BJ (cell line): ENCODE measurements around the gene DERL3. TPM values are rescaled to one million over a fixed set of nuclear protein-coding genes. Genes with fewer than 3 reads are reported as not detected.
"Not testable (repeated sequence)": the region's sequence is repeated elsewhere in the genome, so short reads cannot be mapped to it uniquely, and the experiment has no call there.

Experiments
- CTCF ChIA-PET: fragments of 350-600 bp; formaldehyde crosslinking; extraction: SDS; loops from one replicate; lab custom pipeline; 2021; ENCODE audit warnings: antibody characterized with exemption, inconsistent platforms; lab: Yijun Ruan, JAX
- POLR2A ChIA-PET: fragments of 300-600 bp; sonication (Branson Sonifier 250); formaldehyde crosslinking; extraction: SDS; loops from one replicate; lab custom pipeline; 2021; ENCODE audit warnings: antibody characterized with exemption; lab: Charles Lee
- DNase-seq: peaks from one replicate; pipeline ENCODE4 v3.0.0-alpha.2; 2011; ENCODE audit warnings: low read depth
- H3K27me3 ChIP-seq: 2 replicates; pipeline ENCODE4 v1.6.0; 2011; ENCODE audit warnings: low read length; ENCODE audit not compliant: control insufficient read depth, insufficient read depth
- H3K36me3 ChIP-seq: 2 replicates; pipeline ENCODE4 v1.5.1; 2011; ENCODE audit warnings: low read length; ENCODE audit not compliant: control insufficient read depth, insufficient read depth
- H3K4me3 ChIP-seq: 2 replicates; pipeline ENCODE4 v1.5.1; 2011; ENCODE audit warnings: low read depth, mild to moderate bottlenecking, control low read depth, low read length
- polyA plus RNA-seq: library from polyadenylated mRNA; depleted of rRNA; stranded (reverse); fragments of >200 nt; gene quantifications from 2 replicates; pipeline ENCODE4 v1.2.3, GENCODE V29; 2011
- TF ChIP-seq, protein P1 (sequence below): IDR thresholded peaks from 2 replicates; pipeline ENCODE4 v1.5.1; 2011; ENCODE audit warnings: low read depth, mild to moderate bottlenecking, control low read depth, inconsistent platforms, low read length, moderate library complexity; ENCODE audit not compliant: insufficient read depth

DERL3 gene
- polyA plus RNA-seq, 1 experiment = 0.71 TPM

DNA sequence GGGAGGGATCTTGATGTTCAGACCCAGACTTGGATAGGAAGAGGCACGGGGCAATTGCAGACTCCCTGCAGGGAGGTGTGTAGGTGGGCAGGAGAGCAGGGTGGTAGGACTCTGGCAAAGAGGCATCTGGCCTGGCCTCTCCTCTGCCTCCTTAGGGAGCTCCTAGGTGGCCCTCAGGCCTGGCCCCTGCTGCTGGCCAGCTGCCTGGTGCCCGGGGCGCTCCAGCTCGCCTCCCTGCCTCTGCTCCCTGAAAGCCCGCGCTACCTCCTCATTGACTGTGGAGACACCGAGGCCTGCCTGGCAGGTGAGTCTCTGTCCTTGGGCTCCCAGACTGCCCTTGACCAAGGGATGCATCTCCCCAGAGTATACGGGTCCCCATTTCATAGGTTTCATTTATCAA lies 38.8 kb upstream of the DERL3 start:
- CTCF ChIA-PET = interaction anchor here (1.3 kb wide), 1 partner anchor 17 kb away, joined by 4 read pairs; the partner anchor contains the start of gene MIF
- Histone ChIP-seq H3K4me3 (no peak overlapping the region), H3K36me3 (peaks cover 6% of the 10 kb centered on the region), H3K27me3 (no peaks in the 10 kb centered on the region)
- DNase-seq = no peak
- TF ChIP-seq, protein P1, sequence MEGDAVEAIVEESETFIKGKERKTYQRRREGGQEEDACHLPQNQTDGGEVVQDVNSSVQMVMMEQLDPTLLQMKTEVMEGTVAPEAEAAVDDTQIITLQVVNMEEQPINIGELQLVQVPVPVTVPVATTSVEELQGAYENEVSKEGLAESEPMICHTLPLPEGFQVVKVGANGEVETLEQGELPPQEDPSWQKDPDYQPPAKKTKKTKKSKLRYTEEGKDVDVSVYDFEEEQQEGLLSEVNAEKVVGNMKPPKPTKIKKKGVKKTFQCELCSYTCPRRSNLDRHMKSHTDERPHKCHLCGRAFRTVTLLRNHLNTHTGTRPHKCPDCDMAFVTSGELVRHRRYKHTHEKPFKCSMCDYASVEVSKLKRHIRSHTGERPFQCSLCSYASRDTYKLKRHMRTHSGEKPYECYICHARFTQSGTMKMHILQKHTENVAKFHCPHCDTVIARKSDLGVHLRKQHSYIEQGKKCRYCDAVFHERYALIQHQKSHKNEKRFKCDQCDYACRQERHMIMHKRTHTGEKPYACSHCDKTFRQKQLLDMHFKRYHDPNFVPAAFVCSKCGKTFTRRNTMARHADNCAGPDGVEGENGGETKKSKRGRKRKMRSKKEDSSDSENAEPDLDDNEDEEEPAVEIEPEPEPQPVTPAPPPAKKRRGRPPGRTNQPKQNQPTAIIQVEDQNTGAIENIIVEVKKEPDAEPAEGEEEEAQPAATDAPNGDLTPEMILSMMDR = no peak
- POLR2A ChIA-PET = no interaction called here

- Histone ChIP-seq H3K27me3 (no peaks in the 10 kb centered on the region), H3K4me3 (no peak overlapping the region), H3K36me3 (peaks cover 6% of the 10 kb centered on the region)
- no peak for DNase-seq
- CTCF ChIA-PET = interaction anchor here (0.9 to 1.2 kb wide), 2 partner anchors 9 to 18 kb away, joined by 3 to 4 read pairs; partner anchors contain the start of gene MIF
- POLR2A ChIA-PET = no interaction called here
- TF ChIP-seq, protein P1 = no peak
These were observed 37.0 kb upstream of the DERL3 start for GRCh38 chr22:23875801-23876200.

- TF ChIP-seq, protein P1 = no peak
- H3K27me3 ChIP-seq = no peaks in the 10 kb centered on the region
- DNase-seq = no peak
- peaks cover 6% of the 10 kb centered on the region for H3K36me3 ChIP-seq
- ChIA-PET POLR2A (no interaction called here), CTCF (interaction anchor here (0.6 to 1.3 kb wide), 2 partner anchors 20 to 107 kb away, joined by 3 read pairs; partner anchors contain the start of genes CHCHD10 and MIF)
- H3K4me3 ChIP-seq = no peak overlapping the region
These were observed 36.1 kb upstream of the DERL3 start for GRCh38 chr22:23874871-23875270.

- H3K27me3 ChIP-seq = no peaks in the 10 kb centered on the region
- CTCF ChIA-PET = interaction anchor here (1.3 to 2.6 kb wide), 2 partner anchors 11 to 19 kb away, joined by 4 to 6 read pairs; partner anchors contain the start of gene SLC2A11
- peaks cover 8% of the 10 kb centered on the region for H3K36me3 ChIP-seq
- no peak overlapping the region for H3K4me3 ChIP-seq
- DNase-seq = no peak
- POLR2A ChIA-PET = no interaction called here
- TF ChIP-seq, protein P1 = no peak
These were observed 29.8 kb upstream of the DERL3 start for GRCh38 chr22:23868580-23868979.

- H3K4me3 ChIP-seq, DNase-seq, H3K27me3 ChIP-seq, H3K36me3 ChIP-seq, POLR2A ChIA-PET: not testable (repeated sequence)
- CTCF ChIA-PET = interaction anchor here (1.5 to 1.9 kb wide), 2 partner anchors 15 to 96 kb away, joined by 3 to 9 read pairs; no protein-coding TSS in a partner anchor
These were observed 25.8 kb upstream of the DERL3 start for GRCh38 chr22:23864499-23865154.
